HL-60 (cell line): ENCODE measurements around the gene ANO8.

Source experiments
- GABPA ChIP-seq: IDR thresholded peaks from 2 replicates; pipeline ENCODE4 v1.6.1; 2012; ENCODE audit warnings: low read depth
- POLR2AphosphoS5 ChIP-seq: IDR thresholded peaks from 2 replicates; pipeline ENCODE4 v1.6.1; 2012; ENCODE audit warnings: low read depth
- TF ChIP-seq, protein P1 (sequence below): IDR thresholded peaks from one replicate; pipeline ENCODE4 v1.5.1; 2011; ENCODE audit warnings: low read length, control low read depth, inconsistent platforms; ENCODE audit not compliant: insufficient read depth

DNA sequence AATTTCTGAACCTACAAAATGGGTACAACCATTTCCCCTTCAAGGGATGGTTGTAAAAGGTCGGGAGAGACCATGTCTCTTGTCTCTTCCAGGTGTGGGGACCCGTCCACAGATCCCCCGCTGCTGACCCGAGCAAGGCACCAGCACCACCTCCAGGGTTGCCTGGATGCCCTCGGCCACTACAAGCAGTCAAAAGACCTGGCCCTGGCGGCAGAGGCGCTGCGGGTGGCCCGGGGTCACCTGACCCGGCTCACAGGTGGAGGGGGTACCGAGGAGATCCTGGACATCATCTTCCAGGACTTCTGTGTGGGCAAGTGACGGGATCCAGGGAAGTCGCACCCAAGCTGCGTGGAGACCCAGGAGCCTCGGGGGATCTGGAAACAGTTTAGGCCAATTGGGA, 6.7 kb upstream of the ANO8 start:
- TF ChIP-seq, protein P1, sequence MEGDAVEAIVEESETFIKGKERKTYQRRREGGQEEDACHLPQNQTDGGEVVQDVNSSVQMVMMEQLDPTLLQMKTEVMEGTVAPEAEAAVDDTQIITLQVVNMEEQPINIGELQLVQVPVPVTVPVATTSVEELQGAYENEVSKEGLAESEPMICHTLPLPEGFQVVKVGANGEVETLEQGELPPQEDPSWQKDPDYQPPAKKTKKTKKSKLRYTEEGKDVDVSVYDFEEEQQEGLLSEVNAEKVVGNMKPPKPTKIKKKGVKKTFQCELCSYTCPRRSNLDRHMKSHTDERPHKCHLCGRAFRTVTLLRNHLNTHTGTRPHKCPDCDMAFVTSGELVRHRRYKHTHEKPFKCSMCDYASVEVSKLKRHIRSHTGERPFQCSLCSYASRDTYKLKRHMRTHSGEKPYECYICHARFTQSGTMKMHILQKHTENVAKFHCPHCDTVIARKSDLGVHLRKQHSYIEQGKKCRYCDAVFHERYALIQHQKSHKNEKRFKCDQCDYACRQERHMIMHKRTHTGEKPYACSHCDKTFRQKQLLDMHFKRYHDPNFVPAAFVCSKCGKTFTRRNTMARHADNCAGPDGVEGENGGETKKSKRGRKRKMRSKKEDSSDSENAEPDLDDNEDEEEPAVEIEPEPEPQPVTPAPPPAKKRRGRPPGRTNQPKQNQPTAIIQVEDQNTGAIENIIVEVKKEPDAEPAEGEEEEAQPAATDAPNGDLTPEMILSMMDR = no peak
- no peak for TF ChIP-seq GABPA
- no peak for TF ChIP-seq POLR2AphosphoS5
